Activated CD4-positive, alpha-beta T cell treated with anti-CD3 and anti-CD28 coated beads, Interleukin-2, amount 50 U/mL, for 24 hours (primary cell): Measurements from ENCODE around the gene VIPR2.

Experiments
- DNase-seq, 2 donors: peaks; one replicate each; pipeline ENCODE4 v3.0.0-alpha.2; 2020; ENCODE audit warnings: low read depth in 1 of 2, low spot score in 1 of 2

The VIPR2 gene

DNA sequence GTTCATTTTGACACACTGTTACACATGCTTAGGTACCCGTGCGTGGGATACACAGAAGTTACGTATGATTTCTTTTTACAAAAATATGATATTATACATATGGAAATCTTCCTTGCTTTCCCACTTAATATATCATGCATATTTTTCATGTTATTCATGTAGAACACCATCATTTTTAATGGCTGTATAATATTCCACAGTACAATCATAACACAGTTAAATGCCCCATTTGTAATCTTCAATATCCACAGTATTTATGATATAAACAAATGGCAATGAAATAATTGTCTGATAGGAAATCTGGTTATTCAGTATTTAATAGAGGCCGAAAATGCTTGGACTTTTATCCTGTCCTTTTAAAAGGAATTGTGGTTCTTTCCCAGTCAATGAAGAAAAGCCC is 23.2 kb downstream of the VIPR2 start:
- no peak for DNase-seq

DNA sequence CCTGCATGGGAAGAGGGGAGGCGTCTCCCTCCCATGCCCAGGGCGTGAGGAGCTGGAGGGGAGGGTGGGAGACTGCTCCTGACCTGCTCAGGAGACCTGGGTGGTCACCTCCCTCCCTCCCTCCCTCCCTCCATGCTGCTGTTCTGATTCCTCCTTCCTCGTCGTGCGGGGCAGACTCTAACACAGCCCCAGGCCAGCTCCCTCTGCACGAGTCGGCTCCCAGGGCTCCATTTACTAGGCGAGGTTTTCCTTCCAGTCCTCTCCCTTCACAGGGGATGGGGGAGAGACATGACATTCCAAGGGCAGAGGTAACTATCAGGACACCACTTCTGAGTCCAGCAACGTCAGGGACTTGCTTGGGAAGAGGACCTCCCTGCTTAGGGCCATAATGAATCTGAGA is 23.6 kb downstream of the VIPR2 start:
- no peak for DNase-seq

DNA sequence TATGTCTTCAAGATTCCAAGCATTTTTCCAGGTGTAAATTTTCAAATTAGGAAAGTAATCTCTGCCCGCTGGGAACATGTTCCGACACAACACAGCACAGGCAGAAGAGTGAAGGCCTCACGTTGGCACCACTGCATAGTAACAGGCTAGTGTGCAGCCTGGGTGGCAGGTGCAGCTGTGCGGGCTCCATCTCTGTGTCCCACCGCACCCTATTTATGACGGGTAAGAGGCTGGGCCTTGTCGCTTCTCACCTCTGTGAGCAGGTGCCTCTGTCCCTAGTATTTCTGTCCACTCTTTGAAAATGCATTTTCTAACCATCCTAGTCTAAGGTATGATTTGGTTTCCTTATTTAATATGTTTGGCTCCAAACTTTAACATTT is 24.1 kb downstream of the VIPR2 start:
- no peak for DNase-seq

DNA sequence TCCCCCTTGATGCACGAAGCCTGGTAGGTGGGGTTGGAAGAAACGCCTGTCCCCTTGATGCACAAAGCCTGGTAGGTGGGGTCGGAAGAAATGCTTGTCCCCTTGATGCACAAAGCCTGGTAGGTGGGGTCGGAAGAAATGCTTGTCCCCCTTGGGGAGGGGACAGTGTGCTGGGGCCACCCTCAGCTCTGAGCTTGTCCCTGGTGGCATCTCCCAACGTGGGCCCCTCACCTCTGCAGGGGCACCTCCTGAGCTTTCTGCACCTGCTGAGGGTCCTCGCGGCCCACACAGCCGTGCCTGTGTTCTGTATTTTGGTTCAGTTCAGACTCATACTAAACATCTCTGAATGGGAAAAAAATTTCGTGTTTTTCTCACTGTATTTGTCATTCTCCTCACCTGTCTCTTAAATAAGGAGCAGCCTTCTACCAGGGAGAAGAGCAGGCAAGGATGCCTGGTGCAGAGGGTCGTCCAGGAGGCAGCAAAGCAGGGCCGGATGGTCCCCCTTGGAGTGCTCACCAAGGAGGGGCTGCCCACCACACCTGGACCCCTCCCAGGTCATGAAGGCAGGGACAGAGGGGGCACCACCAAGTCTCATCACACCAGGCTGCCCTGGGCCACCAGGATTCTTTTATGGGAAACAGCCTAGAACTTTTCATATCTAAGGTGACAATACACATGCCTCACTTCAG is 24.7 kb downstream of the VIPR2 start:
- no peak for DNase-seq

DNA sequence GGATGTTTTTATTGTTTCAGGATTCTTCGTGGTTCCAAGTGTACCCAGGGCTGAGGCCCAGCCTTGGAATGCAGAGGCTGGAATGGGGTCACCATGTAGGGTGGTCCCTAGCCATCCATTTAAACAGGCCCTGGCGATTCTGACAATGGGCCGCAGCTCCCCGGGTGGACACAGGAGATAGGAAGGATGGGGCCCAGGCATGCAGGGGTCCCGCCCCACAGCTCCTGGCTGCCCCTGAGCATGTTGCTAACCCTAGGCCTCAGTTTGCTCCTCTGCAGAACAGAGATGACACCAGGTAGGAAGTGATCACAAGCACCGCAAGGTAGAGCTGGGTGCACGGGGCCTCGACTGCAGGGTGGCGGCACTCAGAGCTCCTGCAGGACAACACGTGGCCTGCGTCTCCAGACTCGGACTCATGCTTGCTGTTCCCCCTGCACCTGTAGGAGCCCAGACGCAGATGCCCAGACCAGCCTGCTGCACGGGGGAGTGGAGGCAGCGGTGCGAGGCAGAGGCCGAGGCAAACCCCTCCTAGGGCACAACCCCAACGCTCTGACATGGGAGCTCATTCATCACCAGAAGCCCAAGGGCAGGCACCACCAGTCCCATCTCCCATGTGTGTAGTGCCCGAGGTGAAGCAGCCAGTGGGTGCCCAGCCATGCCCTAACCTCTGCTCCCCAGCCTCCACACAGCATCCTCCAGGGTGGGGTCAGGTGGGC is 25.5 kb downstream of the VIPR2 start:
- no peak for DNase-seq

DNA sequence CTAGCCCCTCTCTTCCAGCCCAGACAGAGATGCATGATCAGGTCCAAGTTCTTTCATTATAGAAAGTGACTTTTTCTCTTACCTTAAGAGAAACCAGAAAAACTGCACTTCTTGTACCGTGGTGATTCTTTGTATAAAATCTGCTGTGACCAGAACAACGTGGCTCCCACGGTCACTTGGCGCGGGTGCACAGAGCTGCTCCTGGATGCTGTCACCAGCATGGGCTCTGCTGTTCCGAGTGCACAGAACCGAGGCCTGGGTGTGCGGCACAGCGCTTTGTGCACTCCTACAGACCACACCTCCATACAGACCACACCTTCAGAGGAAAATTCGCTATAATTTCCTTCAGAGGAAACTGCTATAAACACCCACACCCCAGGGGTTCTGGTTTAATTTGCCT is 26.0 kb downstream of the VIPR2 start:
- DNase-seq, result no peak

DNA sequence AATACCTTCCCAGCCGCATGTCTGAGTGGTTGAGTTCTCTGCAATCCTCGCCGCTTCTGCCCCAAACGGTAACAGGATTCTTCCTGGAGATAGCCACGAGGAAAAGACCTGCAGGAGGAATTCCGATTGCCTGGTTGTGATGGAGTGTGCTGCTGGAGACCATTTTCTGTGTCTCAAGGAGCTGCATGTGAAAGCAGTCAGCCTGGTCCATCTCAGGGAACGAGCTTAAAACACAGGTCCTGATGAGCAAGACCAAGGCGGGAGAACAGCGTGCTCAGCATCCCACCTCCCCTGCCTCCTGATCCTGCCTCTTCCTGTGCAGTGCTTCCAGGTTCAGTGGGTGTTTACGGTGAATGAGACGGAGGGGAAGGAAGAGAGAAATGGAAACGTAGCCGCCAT is 26.5 kb downstream of the VIPR2 start:
- DNase-seq, result no peak

DNA sequence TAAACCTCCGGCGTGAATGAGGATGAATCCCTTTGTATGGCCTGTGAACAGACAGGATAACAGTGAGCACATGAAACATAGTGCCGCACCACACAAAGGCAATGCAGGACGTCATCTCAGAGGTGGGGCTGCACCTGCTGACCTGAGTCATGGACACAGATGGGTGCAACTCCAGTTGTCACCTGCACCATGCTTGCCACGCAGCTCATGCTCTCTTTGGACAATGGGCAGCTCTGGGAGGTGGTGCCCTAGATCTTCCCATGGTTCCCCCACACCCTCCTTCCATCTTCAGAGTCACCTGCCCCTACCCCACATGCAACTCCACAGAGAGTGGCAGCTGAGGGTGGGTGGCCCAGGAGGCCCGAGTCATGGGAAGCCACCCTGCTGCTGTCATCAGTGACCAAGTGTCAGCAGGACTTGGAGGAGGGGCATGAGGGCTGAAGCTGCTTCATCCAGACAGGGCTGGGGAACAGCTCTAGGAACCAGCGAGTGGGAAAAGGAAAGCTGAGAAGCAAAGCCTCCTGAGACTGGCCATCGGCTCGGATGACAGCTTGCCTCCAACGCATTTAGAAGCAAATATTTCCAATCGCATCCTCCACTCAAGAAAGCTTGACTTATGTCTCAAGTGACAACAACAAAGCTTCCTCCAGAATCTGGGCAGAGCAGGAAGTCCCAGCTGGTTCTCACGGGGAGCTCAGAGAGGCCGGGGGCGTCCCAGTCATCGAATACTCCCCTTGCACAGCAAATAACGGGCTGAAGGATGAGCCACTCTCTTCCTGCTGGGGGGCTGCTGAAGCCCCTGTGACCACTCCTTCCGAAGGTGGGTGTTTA is 27.1 kb downstream of the VIPR2 start:
- no peak for DNase-seq

DNA sequence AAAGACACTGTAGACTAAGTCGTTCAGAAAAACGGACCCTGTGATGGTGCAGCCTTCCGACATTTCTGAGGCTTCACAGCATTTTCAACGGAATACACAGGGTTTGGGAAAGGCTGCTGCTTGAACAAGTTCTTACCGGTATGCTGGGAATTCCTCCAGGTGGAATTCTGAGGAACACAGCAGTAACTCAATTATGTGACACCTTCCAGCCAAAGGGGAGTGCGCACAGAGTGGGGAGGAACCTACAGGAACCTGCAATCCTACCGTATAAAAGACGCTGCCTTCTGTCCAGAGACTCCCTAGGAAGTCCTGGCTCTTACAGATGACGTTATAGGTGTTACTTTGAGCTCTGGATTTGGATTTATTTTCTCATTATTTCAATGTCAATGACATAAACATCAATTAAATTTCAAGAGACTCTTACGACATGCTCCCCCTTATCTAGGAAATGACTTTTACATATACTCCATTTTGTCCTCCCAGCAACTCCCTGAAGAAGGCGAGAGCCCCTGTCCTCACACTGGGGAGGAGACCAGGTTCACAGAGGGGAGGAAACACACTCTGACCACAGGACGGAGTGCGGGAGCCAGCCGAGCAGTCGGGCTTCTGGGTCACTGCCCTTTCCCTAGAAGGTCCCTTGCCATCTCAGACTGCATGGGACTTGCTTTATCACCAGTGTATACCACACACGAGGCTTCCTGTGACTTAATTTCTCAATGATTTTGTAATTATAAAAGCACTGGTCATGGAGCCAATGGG is 27.9 kb downstream of the VIPR2 start:
- DNase-seq, result no peak

DNA sequence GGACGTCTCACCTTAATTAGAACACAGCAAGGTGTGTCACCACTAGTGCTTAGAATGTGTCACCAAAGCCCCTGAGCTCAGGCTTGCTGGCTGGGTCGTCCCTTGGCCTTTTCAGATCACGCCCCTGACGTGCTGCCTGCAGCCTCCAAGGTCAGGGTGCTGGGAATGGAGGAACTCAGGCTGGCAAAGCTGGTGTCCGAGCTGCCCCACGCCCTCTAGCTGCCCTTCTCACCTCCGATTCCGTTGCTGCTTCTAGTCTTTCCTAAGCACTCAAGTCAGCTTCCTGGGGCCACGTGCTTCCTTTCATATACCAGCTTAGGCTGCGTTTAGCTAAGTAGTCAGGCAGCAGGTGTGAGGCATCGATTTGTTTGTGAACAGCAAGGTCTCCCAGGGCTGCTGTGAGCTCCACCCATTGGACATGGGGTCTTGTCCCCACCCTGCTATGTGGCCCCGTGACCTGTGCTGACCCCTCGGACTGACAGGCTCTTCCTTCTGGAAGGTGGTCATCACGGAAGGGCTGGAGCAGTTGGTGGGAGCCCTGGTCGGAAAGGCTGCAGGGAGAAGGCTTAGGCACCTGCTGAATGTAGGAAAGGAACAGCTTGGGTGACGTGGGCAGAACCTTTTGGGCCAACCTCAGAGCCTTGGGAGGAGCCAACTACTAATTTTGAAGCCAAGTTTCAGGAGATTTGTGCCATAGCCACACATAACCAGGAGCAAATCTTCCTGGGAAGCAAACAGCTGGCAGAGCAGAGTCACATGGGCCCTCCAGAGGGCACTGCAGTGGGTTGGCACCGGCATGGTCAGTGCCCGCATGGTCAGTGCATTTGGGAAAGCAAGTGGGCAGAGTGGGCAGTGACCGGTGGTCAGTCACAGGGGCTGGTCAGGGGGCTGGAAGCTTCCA is 28.8 kb downstream of the VIPR2 start:
- no peak for DNase-seq

DNA sequence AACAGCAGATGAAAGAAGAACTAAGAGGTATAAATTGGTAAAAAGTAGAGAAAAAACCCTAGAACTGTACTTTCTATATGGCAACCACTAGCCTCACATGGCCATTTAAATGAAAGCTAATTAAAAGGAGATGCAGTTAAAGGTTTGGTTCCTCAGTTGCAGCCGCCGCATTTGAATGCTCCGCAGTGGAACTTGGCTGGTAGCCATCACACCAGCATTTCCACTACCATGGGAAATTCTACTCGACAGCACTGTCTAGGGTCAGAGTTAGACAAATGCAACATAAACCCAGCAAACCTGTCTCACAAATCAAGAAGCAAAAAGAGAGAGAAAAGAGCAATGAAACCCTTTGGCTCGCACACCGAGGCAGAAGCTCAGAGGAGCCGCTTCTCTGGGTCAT is 29.7 kb downstream of the VIPR2 start:
- no peak for DNase-seq

DNA sequence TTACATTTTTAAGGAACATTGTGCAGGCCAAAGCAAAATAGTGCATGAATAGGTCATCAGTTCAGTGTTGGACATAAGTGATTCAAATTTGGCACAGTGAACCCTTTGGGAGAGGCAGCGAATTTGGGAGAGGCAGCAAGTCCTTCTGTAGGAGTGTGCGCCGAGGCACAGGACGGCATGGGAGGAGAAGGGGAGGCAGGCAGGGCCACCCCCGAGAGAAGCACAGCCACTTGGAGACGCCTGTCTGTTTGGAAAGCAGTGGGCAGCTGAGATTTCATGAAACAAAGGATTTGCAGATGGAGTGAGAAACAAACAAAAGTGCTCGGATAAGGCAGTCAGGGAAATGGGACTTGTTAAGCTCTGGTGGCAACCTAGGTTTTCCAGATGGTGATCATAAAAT is 30.6 kb downstream of the VIPR2 start:
- no peak for DNase-seq

DNA sequence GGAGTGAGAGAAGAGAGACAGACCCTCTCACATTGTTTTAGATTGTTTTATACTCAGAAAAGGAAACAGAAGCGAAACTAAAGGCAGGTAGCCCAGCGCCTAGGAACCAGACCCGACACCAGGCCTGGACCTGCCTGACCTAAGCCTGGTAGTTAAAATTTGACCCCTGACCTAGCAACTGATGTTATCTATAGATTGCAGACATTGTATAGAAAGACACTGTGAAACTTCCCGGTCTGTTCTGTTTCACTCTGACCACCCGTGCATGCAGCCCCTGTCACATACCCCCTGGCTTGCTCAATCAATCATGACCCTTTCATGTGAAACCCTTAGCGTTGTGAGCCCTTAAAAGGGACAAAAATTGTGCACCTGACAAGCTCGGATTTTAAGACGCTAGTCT is 31.6 kb downstream of the VIPR2 start:
- no peak for DNase-seq

DNA sequence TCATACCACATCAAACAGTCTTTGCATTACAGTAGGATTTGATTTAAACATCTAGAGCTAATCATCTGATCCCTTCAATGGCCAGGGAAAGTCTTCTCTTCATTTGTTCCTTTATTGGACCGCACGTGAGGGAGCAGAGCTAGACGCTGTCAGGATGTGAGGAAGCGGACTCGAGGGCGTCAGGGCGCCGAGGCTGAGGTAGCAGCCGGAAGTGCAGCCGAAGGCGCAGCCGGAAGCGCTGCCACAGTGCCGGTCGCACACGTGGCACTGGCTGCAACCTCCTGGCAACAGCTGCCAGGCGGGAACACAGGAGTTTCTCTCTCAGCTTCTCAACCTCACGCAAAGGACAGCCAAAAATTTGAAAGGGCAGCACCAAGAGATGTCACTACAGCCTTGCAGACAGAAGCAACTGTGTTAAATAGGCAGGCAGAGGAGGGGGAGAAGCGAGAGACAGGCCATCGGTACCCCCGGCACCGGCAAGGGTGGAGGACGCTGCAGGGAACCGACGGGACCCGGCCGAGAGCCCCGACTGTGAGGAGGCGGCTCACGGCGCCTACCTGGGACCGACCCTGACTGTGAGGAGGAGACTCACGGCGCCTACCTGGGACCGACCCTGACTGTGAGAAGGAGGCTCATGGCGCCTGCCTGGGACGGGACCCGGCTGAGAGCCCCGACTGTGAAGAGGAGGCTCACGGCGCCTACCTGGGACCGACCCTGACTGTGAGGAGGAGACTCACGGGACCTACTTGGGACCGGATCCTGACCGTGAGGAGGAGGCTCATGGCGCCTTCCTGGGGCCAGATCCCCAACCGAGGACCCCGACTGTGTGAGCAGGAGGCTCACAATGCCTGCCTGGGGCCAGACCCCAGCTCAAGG is 32.3 kb downstream of the VIPR2 start:
- DNase-seq, result peak in 1 of 2 donors; percentile 10

DNA sequence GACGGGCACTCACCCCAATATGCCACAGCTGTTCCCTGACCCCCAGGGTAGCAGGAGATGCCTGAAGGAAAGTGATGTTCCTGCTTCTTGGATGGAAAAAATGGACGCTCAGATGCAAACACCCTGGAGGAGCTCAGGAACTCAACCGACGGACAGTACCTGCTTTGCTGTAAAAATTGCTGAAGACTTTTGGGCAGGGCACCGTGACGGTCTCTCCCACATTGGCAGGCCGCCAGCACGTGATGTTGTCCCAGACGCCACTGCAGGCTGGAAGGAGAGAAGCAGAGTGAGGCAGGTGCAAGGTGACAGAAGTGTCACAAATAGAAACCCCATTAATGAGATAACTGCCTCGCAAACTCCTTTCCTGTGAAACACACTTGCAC is 35.0 kb downstream of the VIPR2 start:
- no peak for DNase-seq

DNA sequence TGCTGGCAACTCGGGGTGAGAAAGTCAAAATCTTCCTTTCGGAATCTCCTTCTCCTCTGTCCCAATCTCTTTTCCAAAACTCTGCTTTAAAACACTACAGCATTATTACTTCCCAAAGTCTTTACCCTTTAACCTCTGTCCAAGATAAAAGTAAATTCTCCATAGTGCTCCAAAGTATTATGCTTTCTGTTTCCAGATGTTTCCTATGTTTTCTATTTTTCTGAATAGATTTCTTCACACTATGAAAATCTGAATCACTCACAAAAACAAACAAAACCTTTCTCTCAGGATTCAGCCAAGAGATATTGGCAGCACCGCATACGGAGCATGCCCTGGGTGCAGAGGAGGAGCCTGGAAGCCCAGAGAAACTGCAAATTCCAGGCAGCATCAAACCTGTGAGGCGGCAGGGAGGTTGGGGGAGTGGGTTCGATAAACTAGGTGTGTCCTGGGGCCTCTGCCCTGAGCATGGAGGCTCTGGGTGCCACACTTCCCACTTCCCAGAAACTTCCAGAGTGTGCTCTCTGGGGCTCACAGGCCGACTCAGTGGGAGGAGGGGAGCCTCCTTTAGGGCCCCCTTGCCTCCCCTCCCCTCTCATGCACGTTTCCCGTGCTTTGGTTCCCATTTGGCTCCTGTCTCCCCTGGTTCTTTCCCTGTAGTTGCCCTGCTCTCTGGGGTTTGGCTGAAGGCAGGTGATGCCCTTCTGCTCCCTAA is 35.6 kb downstream of the VIPR2 start:
- DNase-seq, result no peak

DNA sequence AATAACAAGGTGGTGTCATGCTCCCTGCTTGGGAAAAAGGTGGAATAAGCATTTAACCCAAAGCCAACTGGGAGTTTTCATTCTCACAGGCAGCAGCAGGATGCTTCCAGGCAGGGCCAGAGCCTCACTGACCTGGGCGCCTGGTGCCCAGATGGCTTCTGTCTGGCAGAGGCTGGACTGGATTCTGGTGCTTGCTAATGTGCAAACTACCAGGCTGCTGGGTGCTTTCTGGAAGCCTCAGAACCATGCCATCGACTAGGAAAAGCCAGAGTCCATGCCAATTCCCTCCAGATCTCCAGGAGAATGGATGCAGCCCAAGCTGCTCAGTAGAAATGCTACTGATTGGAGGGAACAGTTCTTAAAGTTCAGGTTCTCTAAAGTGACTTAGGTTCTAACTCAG is 36.2 kb downstream of the VIPR2 start:
- no peak for DNase-seq

DNA sequence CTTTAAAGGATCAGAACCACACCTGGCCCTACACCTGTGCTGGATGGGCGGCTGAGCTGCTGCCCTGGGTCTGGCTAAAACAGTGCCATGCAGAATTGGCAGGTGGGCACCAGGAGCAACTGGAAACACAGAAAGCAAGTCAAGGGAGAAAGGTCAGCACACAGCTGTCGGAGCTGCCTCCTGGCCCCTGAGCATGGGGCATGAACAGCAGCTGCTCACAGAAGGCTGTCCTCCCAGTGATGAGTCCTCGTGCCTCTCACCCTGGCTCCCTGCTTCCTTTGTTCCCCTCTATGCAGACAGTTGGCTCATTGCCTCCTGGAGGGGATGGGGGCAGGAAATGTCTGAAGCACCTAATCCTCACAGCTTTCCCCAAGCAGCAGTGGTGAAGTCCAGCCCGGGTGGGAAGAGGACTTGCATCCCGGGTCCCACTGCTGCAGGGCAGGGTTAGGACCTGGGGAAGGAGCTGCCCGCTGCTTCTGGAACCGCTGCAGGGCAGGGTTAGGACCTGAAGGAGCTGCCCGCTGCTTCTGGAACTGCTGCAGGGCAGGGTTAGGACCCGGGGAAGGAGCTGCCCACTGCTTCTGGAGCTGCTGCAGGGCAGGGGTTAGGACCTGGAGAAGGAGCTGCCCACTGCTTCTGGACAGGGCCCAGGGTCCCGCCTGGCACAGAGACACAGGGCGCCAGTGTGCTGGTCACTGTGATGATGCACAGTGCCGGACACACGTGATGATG is 37.3 kb downstream of the VIPR2 start:
- no peak for DNase-seq
